ENCODE measurements around the gene OR10A4. TPM values are rescaled to one million over a fixed set of nuclear protein-coding genes. Genes with fewer than 3 reads are reported as not detected.
"Not testable (repeated sequence)": the region's sequence is repeated elsewhere in the genome, so short reads cannot be mapped to it uniquely, and the experiment has no call there.

OR10A4 gene
- total RNA-seq, 1 experiment from 2014 or later = not detected

GRCh38 chr11:6882751-6883150 lies 6.3 kb downstream of the OR10A4 start:
- H3K9me3 ChIP-seq (ENCODE audit: low read depth, low read length, poor library complexity, severe bottlenecking) = no peaks in the 10 kb centered on the region
- H3K4me3 ChIP-seq (ENCODE audit: low read depth, low read length, poor library complexity, severe bottlenecking) = no peak overlapping the region
- ChIA-PET CTCF (no interaction called here), POLR2A (ENCODE audit: low non-redundant PET) (no interaction called here)
- peaks cover 8% of the 10 kb centered on the region for H3K27me3 ChIP-seq (replicated peaks; ENCODE audit: insufficient read depth, low read depth, low read length, poor library complexity)
- H3K4me1 ChIP-seq (ENCODE audit: insufficient read depth, low read length, poor library complexity, severe bottlenecking) = no peaks in the 10 kb centered on the region
- intact Hi-C loops (cut with micrococcal nuclease; ENCODE audit: unreplicated experiment) = no loop called here
- H3K36me3 ChIP-seq (ENCODE audit: insufficient read depth, low read length, poor library complexity, severe bottlenecking) = no peaks in the 10 kb centered on the region
- no peak overlapping the region for H3K27ac ChIP-seq (ENCODE audit: low read depth, low read length, poor library complexity, severe bottlenecking)
- BruUV-seq (replicated peaks) = no TSS peak
- TF ChIP-seq CTCF (conservative IDR thresholded peaks at IDR 0.05; ENCODE audit: low read depth, low read length) = no peak
- TF ChIP-seq EZH2 (IDR thresholded peaks at IDR 0.05; ENCODE audit: borderline replicate concordance, low read depth, low read length, poor library complexity, severe bottlenecking) = no peak
- no peak for DNase-seq (ENCODE audit: low spot score)

GRCh38 chr11:6887711-6888110 lies 11.3 kb downstream of the OR10A4 start:
- H3K9me3 ChIP-seq (ENCODE audit: low read depth, low read length, poor library complexity, severe bottlenecking); POLR2A ChIA-PET (ENCODE audit: low non-redundant PET); intact Hi-C loops (cut with micrococcal nuclease; ENCODE audit: unreplicated experiment); H3K36me3 ChIP-seq (ENCODE audit: insufficient read depth, low read length, poor library complexity, severe bottlenecking); H3K4me3 ChIP-seq (ENCODE audit: low read depth, low read length, poor library complexity, severe bottlenecking); DNase-seq (ENCODE audit: low spot score); H3K27ac ChIP-seq (ENCODE audit: low read depth, low read length, poor library complexity, severe bottlenecking); CTCF ChIA-PET; H3K4me1 ChIP-seq (ENCODE audit: insufficient read depth, low read length, poor library complexity, severe bottlenecking); H3K27me3 ChIP-seq (replicated peaks; ENCODE audit: insufficient read depth, low read depth, low read length, poor library complexity); BruUV-seq (replicated peaks): not testable (repeated sequence)

GRCh38 chr11:6888830-6889229 lies 12.4 kb downstream of the OR10A4 start:
- Histone ChIP-seq H3K27me3 (replicated peaks; ENCODE audit: insufficient read depth, low read depth, low read length, poor library complexity) (peaks cover 5% of the 10 kb centered on the region), H3K4me1 (ENCODE audit: insufficient read depth, low read length, poor library complexity, severe bottlenecking) (no peaks in the 10 kb centered on the region), H3K36me3 (ENCODE audit: insufficient read depth, low read length, poor library complexity, severe bottlenecking) (no peaks in the 10 kb centered on the region), H3K9me3 (ENCODE audit: low read depth, low read length, poor library complexity, severe bottlenecking) (no peaks in the 10 kb centered on the region), H3K27ac (ENCODE audit: low read depth, low read length, poor library complexity, severe bottlenecking) (no peak overlapping the region), H3K4me3 (ENCODE audit: low read depth, low read length, poor library complexity, severe bottlenecking) (no peak overlapping the region)
- ChIA-PET CTCF (no interaction called here), POLR2A (ENCODE audit: low non-redundant PET) (no interaction called here)
- no peak for DNase-seq (ENCODE audit: low spot score)
- intact Hi-C loops (cut with micrococcal nuclease; ENCODE audit: unreplicated experiment) = no loop called here
- TF ChIP-seq EZH2 (IDR thresholded peaks at IDR 0.05; ENCODE audit: borderline replicate concordance, low read depth, low read length, poor library complexity, severe bottlenecking) (no peak), CTCF (conservative IDR thresholded peaks at IDR 0.05; ENCODE audit: low read depth, low read length) (no peak)
- no TSS peak for BruUV-seq (replicated peaks)

GRCh38 chr11:6889835-6890234 lies 13.4 kb downstream of the OR10A4 start:
- peaks cover 2% of the 10 kb centered on the region for H3K27me3 ChIP-seq (replicated peaks; ENCODE audit: insufficient read depth, low read depth, low read length, poor library complexity)
- ChIA-PET POLR2A (ENCODE audit: low non-redundant PET) (no interaction called here), CTCF (no interaction called here)
- TF ChIP-seq CTCF (conservative IDR thresholded peaks at IDR 0.05; ENCODE audit: low read depth, low read length) (no peak), EZH2 (IDR thresholded peaks at IDR 0.05; ENCODE audit: borderline replicate concordance, low read depth, low read length, poor library complexity, severe bottlenecking) (no peak)
- no peaks in the 10 kb centered on the region for H3K9me3 ChIP-seq (ENCODE audit: low read depth, low read length, poor library complexity, severe bottlenecking)
- DNase-seq (ENCODE audit: low spot score) = no peak
- H3K4me3 ChIP-seq (ENCODE audit: low read depth, low read length, poor library complexity, severe bottlenecking) = no peak overlapping the region
- intact Hi-C loops (cut with micrococcal nuclease; ENCODE audit: unreplicated experiment) = no loop called here
- BruUV-seq (replicated peaks) = no TSS peak
- H3K36me3 ChIP-seq (ENCODE audit: insufficient read depth, low read length, poor library complexity, severe bottlenecking) = no peaks in the 10 kb centered on the region
- no peaks in the 10 kb centered on the region for H3K4me1 ChIP-seq (ENCODE audit: insufficient read depth, low read length, poor library complexity, severe bottlenecking)
- H3K27ac ChIP-seq (ENCODE audit: low read depth, low read length, poor library complexity, severe bottlenecking) = no peak overlapping the region

All from A673 (cell line).